IPS-18c (cell line): ENCODE results near the gene GATA2.

Experiments used
- H3K4me3 ChIP-seq: 2 replicates; pipeline ENCODE4 v1.7.0; 2013; ENCODE audit warnings: low read depth, mild to moderate bottlenecking, low read length, moderate library complexity; ENCODE audit not compliant: insufficient read depth
- H3K9me3 ChIP-seq: one replicate; pipeline ENCODE4 v1.6.1; 2013; ENCODE audit warnings: mild to moderate bottlenecking, low read length, moderate library complexity; ENCODE audit not compliant: control insufficient read depth, insufficient read depth

The GATA2 gene

GRCh38 chr3:128455786-128456748 lies 36.9 kb downstream of the GATA2 start:
- Histone ChIP-seq H3K4me3 (no peak overlapping the region), H3K9me3 (no peaks in the 10 kb centered on the region)

DNA sequence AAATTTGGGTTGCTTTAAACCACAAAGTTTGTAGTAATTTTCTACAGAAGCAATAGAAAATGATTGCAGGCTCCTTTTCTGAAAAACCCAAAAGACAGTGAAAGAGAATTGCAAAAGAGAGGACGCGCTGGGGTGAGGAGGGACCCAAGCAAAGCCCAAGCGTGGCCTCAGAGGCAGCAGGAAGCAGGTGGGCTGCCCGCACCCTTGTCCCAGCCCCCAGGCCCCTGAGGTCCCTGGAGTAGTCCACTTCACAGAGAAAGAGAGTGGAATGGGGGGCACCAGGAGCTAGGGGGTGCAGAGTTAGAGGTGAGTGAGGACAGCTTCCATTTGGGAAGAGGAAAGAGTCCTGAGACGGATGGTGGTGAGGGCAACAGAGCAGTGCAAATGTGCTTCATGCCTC lies 37.9 kb downstream of the GATA2 start:
- Histone ChIP-seq H3K9me3 (no peaks in the 10 kb centered on the region), H3K4me3 (no peak overlapping the region)

GRCh38 chr3:128454310-128454618 lies 38.7 kb downstream of the GATA2 start:
- no peak overlapping the region for H3K4me3 ChIP-seq
- no peaks in the 10 kb centered on the region for H3K9me3 ChIP-seq

DNA sequence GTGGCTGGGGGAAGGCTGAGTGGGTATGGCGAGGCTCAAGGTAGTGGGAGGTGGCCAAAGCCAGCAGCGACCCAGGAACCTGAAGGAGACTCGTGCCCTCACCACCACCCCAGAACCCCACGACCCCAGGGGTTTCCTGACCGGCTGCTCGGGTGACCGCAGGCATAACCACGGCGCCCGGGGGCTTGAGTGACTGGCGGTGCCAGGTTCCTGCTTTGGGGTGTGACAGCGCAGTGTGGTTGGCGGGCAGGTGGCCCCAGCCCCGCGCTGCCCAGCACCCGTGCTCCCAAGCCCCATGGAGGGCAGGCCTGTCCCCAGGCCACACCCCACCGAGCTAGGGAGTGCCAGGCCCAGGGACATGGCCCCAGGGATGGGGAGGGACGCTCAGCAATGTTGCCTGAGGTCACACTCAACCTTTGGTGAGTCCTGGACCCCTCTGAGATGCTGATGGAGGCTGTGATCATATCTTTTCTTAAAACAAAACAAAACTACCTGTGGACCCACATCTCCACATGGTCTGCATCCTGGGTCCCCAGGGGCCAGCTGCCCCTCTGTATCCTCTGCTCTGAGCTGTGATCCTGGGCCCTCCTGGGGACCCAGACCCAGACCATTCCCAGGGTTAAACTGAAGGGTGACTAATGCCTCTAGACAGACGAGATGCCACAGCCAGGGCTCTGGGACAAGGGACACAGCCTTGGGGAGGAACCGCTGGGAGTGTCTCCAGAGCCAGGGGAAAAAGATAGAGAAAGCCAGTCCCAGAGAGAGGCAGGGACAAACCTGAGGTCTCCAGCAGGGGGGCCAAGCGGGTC lies 39.3 kb downstream of the GATA2 start:
- H3K4me3 ChIP-seq = no peak overlapping the region
- H3K9me3 ChIP-seq = no peaks in the 10 kb centered on the region

GRCh38 chr3:128452678-128453275 lies 40.2 kb downstream of the GATA2 start:
- H3K4me3 ChIP-seq = no peak overlapping the region

DNA sequence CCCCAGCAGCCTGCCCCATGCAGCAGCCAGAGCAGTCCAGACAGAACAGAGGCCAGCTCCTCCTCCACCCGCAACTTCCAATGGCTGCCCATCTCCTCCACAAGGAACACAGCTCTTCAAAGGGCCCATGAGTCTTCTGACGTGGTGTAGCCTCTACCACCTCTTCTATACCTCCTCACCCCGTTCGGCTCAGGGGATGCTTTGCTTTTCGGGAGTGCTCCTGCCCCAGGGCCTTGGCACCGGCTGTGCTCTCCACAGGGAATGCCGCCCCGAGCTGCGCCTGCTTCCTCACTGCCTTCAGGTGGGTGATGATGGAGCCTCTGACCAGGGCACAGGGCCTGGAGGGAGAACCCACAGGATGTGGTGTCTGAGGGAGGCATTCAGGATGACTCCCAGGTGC lies 40.9 kb downstream of the GATA2 start:
- H3K4me3 ChIP-seq = no peak overlapping the region
- no peaks in the 10 kb centered on the region for H3K9me3 ChIP-seq

More at GRCh38 chr3:128452678-128453275, 40.2 kb downstream of the GATA2 start:
- no peaks in the 10 kb centered on the region for H3K9me3 ChIP-seq

GRCh38 chr3:128449111-128449638 lies 43.8 kb downstream of the GATA2 start:
- peaks cover 2% of the 10 kb centered on the region for H3K9me3 ChIP-seq

GRCh38 chr3:128448491-128448890 lies 44.5 kb downstream of the GATA2 start:
- peaks cover 2% of the 10 kb centered on the region for H3K9me3 ChIP-seq
- no peak overlapping the region for H3K4me3 ChIP-seq

More at GRCh38 chr3:128449111-128449638, 43.8 kb downstream of the GATA2 start:
- H3K4me3 ChIP-seq = no peak overlapping the region

- Histone ChIP-seq H3K9me3 (peaks cover 2% of the 10 kb centered on the region), H3K4me3 (no peak overlapping the region)
Observed at GRCh38 chr3:128447561-128448013, 45.4 kb downstream of the GATA2 start.

DNA sequence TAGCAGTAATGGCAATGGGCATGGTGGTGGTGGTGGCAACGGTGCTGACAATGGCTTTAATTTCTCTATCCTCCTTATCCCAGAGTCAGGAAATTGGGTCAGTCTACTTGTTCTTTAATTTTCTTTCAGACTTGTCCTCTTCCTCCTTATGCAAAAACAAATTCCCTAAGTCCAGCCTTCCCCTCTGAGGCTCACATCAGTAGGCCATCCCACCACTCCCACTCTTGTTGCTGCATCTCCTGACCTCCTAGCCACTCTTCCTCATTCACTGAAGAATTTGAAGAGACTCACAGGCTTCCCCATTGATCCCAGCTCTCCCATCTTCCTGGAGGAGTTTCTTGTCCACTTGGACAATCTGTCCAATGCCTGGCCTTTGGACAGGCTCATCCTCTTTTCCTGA lies 46.2 kb downstream of the GATA2 start:
- peaks cover 2% of the 10 kb centered on the region for H3K9me3 ChIP-seq
- H3K4me3 ChIP-seq = no peak overlapping the region

DNA sequence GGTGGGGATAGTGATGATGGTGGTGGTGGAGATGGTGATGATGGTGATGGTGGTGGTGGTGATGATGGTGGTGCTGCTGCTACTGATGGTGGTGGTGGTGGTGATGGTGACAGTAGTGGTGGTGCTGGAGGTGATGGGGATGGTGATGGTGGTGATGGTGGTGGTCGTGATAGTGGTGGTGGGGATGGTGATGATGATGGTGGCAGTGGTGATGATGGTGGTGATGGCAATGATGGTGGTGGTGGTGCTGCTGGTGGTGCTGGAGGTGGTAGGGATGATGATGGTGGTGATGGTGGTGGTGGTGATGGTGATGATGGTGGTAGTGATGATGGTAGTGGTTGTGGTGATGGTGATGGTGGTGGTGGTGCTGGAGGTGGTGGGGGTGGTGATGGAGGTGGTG lies 47.6 kb downstream of the GATA2 start:
- peaks cover 2% of the 10 kb centered on the region for H3K9me3 ChIP-seq
- no peak overlapping the region for H3K4me3 ChIP-seq

DNA sequence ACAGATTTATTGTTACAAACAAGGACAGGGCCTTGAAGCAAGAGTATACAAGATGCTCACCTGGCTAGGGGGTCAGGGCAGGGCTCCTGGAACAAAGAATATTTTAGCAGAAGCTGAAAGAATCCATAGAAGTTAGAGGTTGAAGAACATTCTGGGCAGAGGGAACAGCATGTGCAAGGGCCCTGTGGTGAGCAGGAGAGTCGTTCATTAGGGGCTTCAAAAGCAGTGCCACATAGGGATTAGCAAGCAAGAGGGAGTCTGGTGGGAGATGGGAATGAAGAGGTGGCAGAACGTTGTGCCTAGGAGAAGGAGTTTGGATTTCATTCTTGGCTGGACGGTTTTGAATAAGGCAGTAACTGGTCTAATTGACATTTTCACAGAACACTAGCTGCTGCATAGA lies 49.2 kb downstream of the GATA2 start:
- no peak overlapping the region for H3K4me3 ChIP-seq

GRCh38 chr3:128442949-128443348 lies 50.1 kb downstream of the GATA2 start:
- no peak overlapping the region for H3K4me3 ChIP-seq
- H3K9me3 ChIP-seq = peaks cover 2% of the 10 kb centered on the region

More for the DNA sequence above, 49.2 kb downstream of the GATA2 start:
- H3K9me3 ChIP-seq = peaks cover 2% of the 10 kb centered on the region

- Histone ChIP-seq H3K4me3 (no peak overlapping the region), H3K9me3 (peaks cover 2% of the 10 kb centered on the region)
Observed at GRCh38 chr3:128442070-128442469, 50.9 kb downstream of the GATA2 start.

DNA sequence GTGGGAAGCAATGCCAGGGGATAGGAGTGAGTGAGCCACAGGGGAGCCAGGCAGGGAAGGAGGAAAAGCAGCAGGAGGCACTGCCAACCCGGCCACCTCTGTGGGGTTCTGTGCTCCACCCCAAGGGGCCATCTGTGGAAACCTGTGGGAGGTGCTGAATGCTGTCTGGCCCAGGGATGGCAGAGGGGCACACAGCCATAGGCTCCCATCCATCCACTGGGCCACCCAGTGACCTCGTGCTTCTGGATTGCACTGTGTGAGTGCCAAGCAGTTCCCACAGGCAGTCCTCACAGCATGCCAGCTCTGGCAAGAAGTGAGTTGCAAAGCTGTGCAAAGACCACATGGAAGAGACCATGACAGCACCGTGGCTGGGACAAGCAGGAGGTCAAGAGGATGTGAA lies 53.8 kb downstream of the GATA2 start:
- Histone ChIP-seq H3K9me3 (no peaks in the 10 kb centered on the region), H3K4me3 (no peak overlapping the region)

GRCh38 chr3:128438488-128439072 lies 54.4 kb downstream of the GATA2 start:
- no peak overlapping the region for H3K4me3 ChIP-seq
- no peaks in the 10 kb centered on the region for H3K9me3 ChIP-seq

GRCh38 chr3:128436214-128436613 lies 56.8 kb downstream of the GATA2 start:
- Histone ChIP-seq H3K9me3 (no peaks in the 10 kb centered on the region), H3K4me3 (no peak overlapping the region)
